GM21717 (cell line): ENCODE measurements around the gene CRAT.

ENCODE experiments used
- ATAC-seq: cut with Tn5 transposase; IDR thresholded peaks from one replicate; pipeline ENCODE4 v1.9.1; 2021; ENCODE audit warnings: mild to moderate bottlenecking, moderate library complexity; ENCODE audit not compliant: unreplicated experiment

Gene CRAT

GRCh38 chr9:129068990-129069861, 41.4 kb downstream of the CRAT start:
- peak; percentile 59 for ATAC-seq

GRCh38 chr9:129068110-129068509, 42.5 kb downstream of the CRAT start:
- no peak for ATAC-seq

DNA sequence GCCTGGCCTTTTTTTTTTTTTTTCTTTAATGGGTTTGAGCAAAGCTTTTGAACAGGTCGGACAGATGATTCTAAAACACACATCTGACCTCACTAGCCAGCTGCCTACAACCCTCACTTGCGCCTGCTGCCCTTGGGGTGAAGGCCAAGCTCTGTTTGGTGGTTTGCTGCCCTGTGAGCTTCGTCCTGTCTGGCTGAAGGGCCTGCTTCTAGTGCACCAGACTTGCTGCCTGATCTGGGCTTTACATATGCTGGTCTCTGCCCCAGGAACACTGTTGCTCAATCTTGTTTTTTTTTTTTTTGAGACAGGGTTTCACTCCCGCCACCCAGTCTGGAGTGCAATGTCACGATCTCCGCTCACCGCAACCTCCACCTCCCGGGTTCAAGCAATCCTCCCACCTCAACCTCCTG, 46.1 kb downstream of the CRAT start:
- ATAC-seq, result no peak

DNA sequence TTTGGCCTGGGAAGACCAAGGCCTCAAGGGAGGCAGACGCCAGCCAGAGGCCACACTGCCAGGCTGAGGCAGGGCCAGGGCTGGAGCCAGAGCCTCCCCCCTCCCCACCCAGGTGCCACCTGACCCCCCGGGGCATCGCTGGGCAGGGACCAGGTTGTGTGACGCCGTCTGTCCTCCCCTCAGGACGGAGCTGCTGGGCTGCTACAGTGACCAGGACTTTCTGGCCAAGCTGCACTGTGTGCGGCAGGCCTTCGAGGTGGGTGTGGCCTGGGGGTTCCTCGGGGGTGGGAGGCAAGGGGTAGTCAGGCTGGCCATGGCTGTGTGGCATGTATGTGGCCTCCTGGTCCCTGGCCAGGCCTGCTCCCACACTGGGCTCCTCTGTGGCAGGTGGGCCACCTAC, 47.5 kb downstream of the CRAT start:
- no peak for ATAC-seq

DNA sequence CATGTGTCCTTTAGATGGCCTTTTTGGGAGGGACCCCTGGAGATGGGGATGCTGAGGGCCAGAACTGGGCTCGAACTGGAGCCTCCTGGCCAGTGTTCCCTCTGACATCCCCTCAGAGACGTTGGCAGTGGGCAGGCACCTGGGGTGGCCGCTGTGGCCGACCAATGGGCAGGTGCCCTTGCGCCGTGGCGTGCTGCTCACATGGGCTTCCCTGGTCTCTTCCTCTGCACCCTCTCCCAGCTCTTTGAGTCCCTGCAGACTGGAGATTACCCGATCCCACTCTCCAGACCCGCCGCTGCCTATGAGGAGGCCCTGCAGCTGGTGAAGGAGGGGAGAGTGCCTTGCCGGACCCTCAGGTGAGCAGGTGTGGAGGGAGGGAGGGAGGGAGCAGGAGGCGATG, 49.6 kb downstream of the CRAT start:
- ATAC-seq, result no peak

DNA sequence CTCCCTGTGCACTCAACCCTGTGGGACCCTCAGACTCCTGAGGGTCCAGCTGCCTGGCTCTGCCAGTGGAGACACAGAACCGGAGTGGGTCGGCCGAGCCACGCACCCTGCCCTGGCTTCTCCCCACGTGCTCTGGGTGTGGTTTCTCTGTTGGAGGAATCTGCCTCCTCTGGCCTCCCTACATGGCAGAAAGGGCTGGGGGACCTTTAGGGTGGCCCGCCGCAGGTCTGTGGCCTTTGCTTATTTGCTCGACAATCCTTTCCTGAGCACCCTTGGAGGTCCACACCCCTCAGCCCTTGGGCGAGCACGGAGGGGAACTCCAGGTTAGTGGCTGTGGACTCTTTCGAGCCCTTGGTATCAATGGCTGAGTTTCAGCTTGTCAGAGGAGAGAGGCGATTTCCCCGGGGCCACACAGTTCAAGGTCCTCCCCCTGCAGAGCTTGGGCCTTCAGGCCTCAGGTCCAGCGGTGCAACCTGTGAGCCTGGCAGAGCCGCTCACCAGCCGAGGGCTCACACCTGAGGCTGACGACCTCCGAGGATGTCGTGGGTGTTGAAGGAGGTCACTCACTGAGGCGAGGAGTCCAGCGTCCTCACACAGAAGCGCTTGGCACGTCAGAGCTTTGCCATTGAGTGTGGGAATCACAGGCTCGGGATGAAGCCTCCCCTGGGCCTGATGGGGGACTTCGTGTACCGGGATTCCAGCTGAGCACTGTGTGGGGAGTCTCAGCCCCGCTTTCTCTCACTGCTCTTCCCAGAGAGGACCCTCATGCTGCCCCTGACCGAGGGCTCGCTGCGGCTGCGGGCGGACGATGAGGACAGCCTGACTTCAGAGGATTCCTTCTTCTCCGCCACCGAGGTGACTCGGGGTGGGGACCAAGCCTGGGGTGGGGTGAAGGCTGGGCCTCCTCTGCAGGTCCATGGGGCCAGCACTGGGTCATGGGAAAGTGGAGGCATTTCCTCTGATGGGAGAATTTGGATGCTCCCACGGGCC, 50.5 kb downstream of the CRAT start:
- ATAC-seq, result no peak

DNA sequence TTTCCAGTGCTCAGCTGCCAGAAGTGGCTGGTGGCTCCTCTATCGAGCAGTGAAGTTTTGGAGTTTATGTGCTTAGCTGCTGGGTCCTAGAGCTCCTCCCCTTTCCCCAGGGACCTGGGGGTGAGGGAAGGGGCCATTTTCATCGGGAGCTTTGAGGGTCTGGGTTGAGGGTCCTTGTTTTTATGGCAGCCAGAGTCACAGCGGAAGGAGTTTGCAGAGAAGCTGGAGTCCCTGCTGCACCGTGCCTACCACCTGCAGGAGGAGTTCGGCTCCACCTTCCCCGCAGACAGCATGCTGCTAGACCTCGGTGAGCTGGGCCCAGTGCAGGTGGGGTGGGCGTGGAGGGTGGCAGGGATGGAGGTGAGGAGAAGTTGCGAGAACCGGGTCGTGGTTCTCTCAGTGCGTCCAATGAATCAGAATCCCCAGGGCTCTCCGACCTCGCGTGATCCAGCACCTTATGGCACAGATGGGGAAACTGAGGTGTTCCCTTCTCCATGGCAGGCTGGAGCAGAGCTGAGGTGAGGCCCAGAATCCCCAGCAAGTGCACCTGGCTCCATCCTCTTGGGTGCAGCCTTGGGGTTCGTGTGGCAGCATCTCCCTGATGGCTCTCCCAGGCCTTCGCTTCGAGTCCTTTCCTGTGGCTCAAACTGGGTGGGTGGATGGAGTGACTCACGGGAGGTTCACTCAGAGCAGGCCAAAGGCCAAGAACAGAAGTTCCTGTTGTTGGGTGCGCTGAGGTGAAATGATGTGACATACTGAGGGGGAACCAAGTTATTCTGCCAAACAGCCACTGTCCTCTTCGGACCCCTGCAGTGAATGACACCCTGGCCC, 51.4 kb downstream of the CRAT start:
- ATAC-seq, result no peak

GRCh38 chr9:129054163-129054851, 56.3 kb downstream of the CRAT start:
- ATAC-seq, result no peak

GRCh38 chr9:129053020-129053419, 57.6 kb downstream of the CRAT start:
- no peak for ATAC-seq

DNA sequence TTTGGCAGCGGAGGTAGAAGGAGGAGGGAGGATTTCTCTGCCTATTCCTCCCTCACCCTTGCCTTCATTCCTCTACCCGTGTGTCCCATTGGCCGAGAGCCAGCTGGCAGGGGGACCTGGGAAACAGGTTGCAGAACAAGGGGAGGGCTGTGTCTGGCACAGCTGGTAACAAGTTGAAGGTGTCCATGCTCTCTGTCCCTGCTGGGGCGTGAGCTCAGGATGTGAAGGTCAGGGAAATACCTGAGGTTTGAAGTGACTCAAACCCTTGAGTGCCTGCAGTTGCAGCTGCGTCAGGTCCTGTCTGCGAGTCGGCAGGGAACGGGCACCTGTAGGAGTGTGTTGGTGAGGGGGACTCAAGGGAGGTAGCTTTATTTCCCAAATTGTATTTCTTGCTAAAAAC, 58.0 kb downstream of the CRAT start:
- ATAC-seq, result no peak
